Measurements from ENCODE around the gene MAP2K1. TPM values are rescaled to one million over a fixed set of nuclear protein-coding genes. Genes with fewer than 3 reads are reported as not detected.

MAP2K1 gene
- total and polyA plus RNA-seq, 9 of the 15 experiments (the other 6 are each of a cell fraction or from before 2014, with no cell fraction given) = 7.5 to 58.3 (median 30.0) TPM

- TF ChIP-seq FOXP4 (CRISPR knock-in tag; IDR thresholded peaks at IDR 0.05; ENCODE audit: borderline replicate concordance) = peak; percentile 38; the same call in 1 of the 2 replicates
- TF ChIP-seq CHAMP1 (IDR thresholded peaks at IDR 0.05) = peak; percentile 50; the same call in 1 of the 2 replicates
- 0 out of 2 replicates have a peak, but pooled peaks have one; percentile 10 for TF ChIP-seq PREB (CRISPR knock-in tag; IDR thresholded peaks at IDR 0.05)
- TF ChIP-seq SNAPC5 (CRISPR knock-in tag; IDR thresholded peaks at IDR 0.05) = no peak
- peak; percentile 81 for TF ChIP-seq PML (IDR thresholded peaks at IDR 0.05; ENCODE audit: low read length)
- TF ChIP-seq CTCF (IDR thresholded peaks at IDR 0.05 in 2 of 3, conservative IDR thresholded peaks at IDR 0.05 in 1 of 3; ENCODE audit: insufficient read depth in 2 of 3, low read depth in 1 of 3, low read length in 3 of 3) = peak; percentile 69 to 82 (median 77)
- TF ChIP-seq EP300 (IDR thresholded peaks at IDR 0.05; ENCODE audit: low read length) = peak; percentile 41; the same call in 1 of the 2 replicates
- TF ChIP-seq E2F4 (CRISPR knock-in tag; IDR thresholded peaks at IDR 0.05; ENCODE audit: low read depth) = 0 out of 2 replicates have a peak, but pooled peaks have one; percentile 12
- no peak for TF ChIP-seq ILF3 (IDR thresholded peaks at IDR 0.05; ENCODE audit: borderline replicate concordance)
- TF ChIP-seq DIDO1 (tag; IDR thresholded peaks at IDR 0.05; ENCODE audit: low read depth) = peak; percentile 87
- peak; percentile 79 for TF ChIP-seq KDM5B (IDR thresholded peaks at IDR 0.05; ENCODE audit: insufficient replicate concordance, low read depth, low read length)
- TF ChIP-seq ATF1 (CRISPR knock-in tag; IDR thresholded peaks at IDR 0.05) = peak; percentile 93
- peak; percentile 98 for TF ChIP-seq ATF1 (tag; IDR thresholded peaks at IDR 0.05)
- peak; percentile 89 for TF ChIP-seq RB1 (IDR thresholded peaks at IDR 0.05; ENCODE audit: low read depth)
- peak; percentile 72; the same call in 1 of the 2 replicates for TF ChIP-seq GTF2F1 (IDR thresholded peaks at IDR 0.05; ENCODE audit: low read depth, low read length)
- no peak for TF ChIP-seq BCOR (IDR thresholded peaks at IDR 0.05)
- 0 out of 2 replicates have a peak, but pooled peaks have one; percentile 31 for TF ChIP-seq ZNF282 (CRISPR knock-in tag; IDR thresholded peaks at IDR 0.05)
- peak; percentile 97 for TF ChIP-seq MTA1 (IDR thresholded peaks at IDR 0.05; ENCODE audit: borderline replicate concordance)
Observed at GRCh38 chr15:66386204-66387123, at the start of gene MAP2K1 (continued).
